GM23338 (cell line): ENCODE results near the gene COL1A1. TPM values are rescaled to one million over a fixed set of nuclear protein-coding genes. Genes with fewer than 3 reads are reported as not detected.

Source experiments
- ATAC-seq: fragments of 200-7000 bp; cut with Tn5 transposase; 3 replicates; pipeline ENCODE4 v1.9.1; 2020
- DNase-seq: peaks from one replicate; pipeline ENCODE4 v3.0.0-alpha.2; 2015; ENCODE audit warnings: low spot score
- H2AFZ ChIP-seq: fragments of 200-600 bp; sonication (generic); 2 replicates; pipeline ENCODE4 v1.8.0; 2016; ENCODE audit warnings: antibody characterized with exemption, mild to moderate bottlenecking, moderate library complexity
- H3F3A ChIP-seq: fragments of 200-600 bp; sonication (generic); replicated peaks from 2 replicates; pipeline ENCODE4 v1.8.0; 2017; ENCODE audit warnings: antibody characterized with exemption, mixed run types, low read depth
- H3K27ac ChIP-seq: fragments of 200-600 bp; sonication (generic); 2 replicates; pipeline ENCODE4 v1.6.1; 2016; ENCODE audit warnings: low read depth
- H3K27me3 ChIP-seq: fragments of 200-600 bp; sonication (generic); 2 replicates; pipeline ENCODE4 v1.8.0; 2016; ENCODE audit warnings: mild to moderate bottlenecking, mixed run types, moderate library complexity; ENCODE audit not compliant: insufficient read depth
- H3K36me3 ChIP-seq: fragments of 200-600 bp; sonication (generic); 2 replicates; pipeline ENCODE4 v1.8.0; 2016; ENCODE audit warnings: mild to moderate bottlenecking; ENCODE audit not compliant: insufficient read depth
- H3K4me1 ChIP-seq: fragments of 200-600 bp; sonication (generic); 2 replicates; pipeline ENCODE4 v1.8.0; 2016; ENCODE audit warnings: mild to moderate bottlenecking, moderate library complexity; ENCODE audit not compliant: insufficient read depth
- H3K4me2 ChIP-seq: fragments of 200-600 bp; sonication (generic); 2 replicates; pipeline ENCODE4 v1.7.1; 2017; ENCODE audit warnings: mixed run types
- H3K4me3 ChIP-seq: fragments of 200-600 bp; sonication (generic); 2 replicates; pipeline ENCODE4 v1.6.1; 2016; ENCODE audit warnings: mixed run types
- H3K79me2 ChIP-seq: fragments of 200-600 bp; sonication (generic); replicated peaks from 2 replicates; pipeline ENCODE4 v1.8.0; 2017; ENCODE audit warnings: mild to moderate bottlenecking; ENCODE audit not compliant: insufficient read depth
- H3K9me2 ChIP-seq: fragments of 200-600 bp; sonication (generic); 2 replicates; pipeline ENCODE4 v1.8.0; 2017; ENCODE audit not compliant: insufficient read depth
- H4K20me1 ChIP-seq: fragments of 200-600 bp; sonication (generic); replicated peaks from 2 replicates; pipeline ENCODE4 v1.8.0; 2017; ENCODE audit warnings: mild to moderate bottlenecking; ENCODE audit not compliant: insufficient read depth
- H3K27ac Mint-ChIP-seq: 2 replicates; pipeline ENCODE4 v1.8.0; 2020; ENCODE audit warnings: inconsistent platforms, mild to moderate bottlenecking, moderate library complexity, mixed read lengths
- H3K27me3 Mint-ChIP-seq: 3 replicates; pipeline ENCODE4 v1.8.0; 2022; ENCODE audit warnings: low read depth, mild to moderate bottlenecking, moderate library complexity, mixed read lengths, inconsistent platforms; ENCODE audit not compliant: insufficient read depth, poor library complexity
- H3K36me3 Mint-ChIP-seq: 3 replicates; pipeline ENCODE4 v1.8.0; 2021; ENCODE audit warnings: low read depth, mild to moderate bottlenecking, inconsistent platforms, moderate library complexity, mixed read lengths
- H3K4me1 Mint-ChIP-seq: 3 replicates; pipeline ENCODE4 v1.8.0; 2020; ENCODE audit warnings: mild to moderate bottlenecking, inconsistent platforms, mixed read lengths
- H3K4me3 Mint-ChIP-seq: 3 replicates; pipeline ENCODE4 v1.8.0; 2021; ENCODE audit warnings: moderate library complexity, mild to moderate bottlenecking, inconsistent platforms, mixed read lengths
- H3K9me3 Mint-ChIP-seq: 3 replicates; pipeline ENCODE4 v1.8.0; 2020; ENCODE audit warnings: moderate library complexity, mild to moderate bottlenecking, inconsistent platforms, mixed read lengths
- CREB1 ChIP-seq: fragments of 250-450 bp; sonication (Bioruptor Pico); IDR thresholded peaks from 2 replicates; pipeline ENCODE4 v1.5.0; 2020; ENCODE audit warnings: low read depth, mild to moderate bottlenecking, moderate library complexity
- EZH2 ChIP-seq: fragments of 200-600 bp; sonication (generic); IDR thresholded peaks from one replicate; pipeline ENCODE4 v1.8.0; 2017; ENCODE audit warnings: antibody characterized with exemption, mild to moderate bottlenecking, low read depth; ENCODE audit not compliant: unreplicated experiment
- EZH2phosphoT487 ChIP-seq: fragments of 200-600 bp; sonication (generic); IDR thresholded peaks from one replicate; pipeline ENCODE4 v1.8.1; 2018; ENCODE audit warnings: antibody characterized with exemption; ENCODE audit not compliant: unreplicated experiment
- JUNB ChIP-seq: IDR thresholded peaks from one replicate; pipeline ENCODE4 v1.6.1; 2016; ENCODE audit warnings: antibody characterized with exemption; ENCODE audit not compliant: unreplicated experiment
- NANOG ChIP-seq: IDR thresholded peaks from 2 replicates; pipeline ENCODE4 v1.6.1; 2016; ENCODE audit warnings: antibody characterized with exemption, borderline replicate concordance
- POLR2AphosphoS5 ChIP-seq: IDR thresholded peaks from 2 replicates; pipeline ENCODE4 v1.6.1; 2016; ENCODE audit warnings: antibody characterized with exemption, low read depth
- STAT1 ChIP-seq: IDR thresholded peaks from one replicate; pipeline ENCODE4 v1.6.1; 2016; ENCODE audit warnings: antibody characterized with exemption; ENCODE audit not compliant: unreplicated experiment
- ZNF114 ChIP-seq: fragments of 250-450 bp; sonication (Bioruptor Pico); IDR thresholded peaks from 2 replicates; pipeline ENCODE4 v1.5.0; 2020; ENCODE audit warnings: mild to moderate bottlenecking, moderate library complexity
- ZNF331 ChIP-seq: fragments of 250-450 bp; sonication (Bioruptor Pico); IDR thresholded peaks from 2 replicates; pipeline ENCODE4 v1.5.0; 2020; ENCODE audit warnings: low read depth, mild to moderate bottlenecking, moderate library complexity
- ZNF462 ChIP-seq: fragments of 250-450 bp; sonication (Bioruptor Pico); IDR thresholded peaks from 2 replicates; pipeline ENCODE4 v1.5.0; 2020; ENCODE audit warnings: mild to moderate bottlenecking, moderate library complexity
- polyA plus RNA-seq: library from polyadenylated mRNA; unstranded; fragments of >200 nt; fragmentation: Nextera tagmentation; extraction: Ambion mirVana; gene quantifications from 2 replicates; pipeline ENCODE4 v1.2.1, GENCODE V29; 2016
- total RNA-seq: library from RNA; depleted of rRNA; stranded (reverse); fragments of >200 nt; shearing (Covaris generic); gene quantifications from 2 replicates; pipeline ENCODE4 v1.2.3, GENCODE V29; 2014
- TF ChIP-seq, protein P1 (sequence below): IDR thresholded peaks from 2 replicates; pipeline ENCODE4 v1.6.1; 2016; ENCODE audit warnings: antibody characterized with exemption
- TF ChIP-seq, protein P2 (sequence below): IDR thresholded peaks from one replicate; pipeline ENCODE4 v1.6.1; 2018; ENCODE audit warnings: antibody characterized with exemption; ENCODE audit not compliant: unreplicated experiment
- TF ChIP-seq, protein P3 (sequence below), 2 experiments: fragments of 200-600 bp in 1 of 2; sonication (generic) in 1 of 2; conservative IDR thresholded peaks; 2 replicates each; pipeline versions ENCODE4 v1.5.1 to v1.6.1; 2016 to 2017; ENCODE audit warnings: antibody characterized with exemption in 2 of 2, low read depth in 2 of 2, mild to moderate bottlenecking in 2 of 2, moderate library complexity in 1 of 2

Gene COL1A1
- total and polyA plus RNA-seq, 2 experiments from 2014 or later: 21.2 to 34.3 TPM

GRCh38 chr17:50218771-50219315, 17.4 kb upstream of the COL1A1 start:
- Mint-ChIP-seq H3K4me3 (no peak overlapping the region), H3K4me1 (peaks cover 23% of the 10 kb centered on the region), H3K36me3 (no peaks in the 10 kb centered on the region; the same call in 2 of the 3 replicates), H3K27ac (no peak overlapping the region), H3K27me3 (peaks cover 5% of the 10 kb centered on the region), H3K9me3 (peaks cover 3% of the 10 kb centered on the region; the same call in 2 of the 3 replicates)
- Histone ChIP-seq H4K20me1 (no peaks in the 10 kb centered on the region), H3K9me2 (peaks cover 4% of the 10 kb centered on the region; the same call in 1 of the 2 replicates), H3K27me3 (no peaks in the 10 kb centered on the region), H3K27ac (no peak overlapping the region), H3K79me2 (no peaks in the 10 kb centered on the region), H3K4me1 (no peaks in the 10 kb centered on the region), H3K36me3 (no peaks in the 10 kb centered on the region), H3K4me2 (no peak overlapping the region), H3F3A (no peaks in the 10 kb centered on the region), H3K4me3 (no peak overlapping the region), H2AFZ (0 out of 2 replicates have a peak overlapping the region, but pooled peaks have one; percentile 29)
- TF ChIP-seq, protein P1, sequence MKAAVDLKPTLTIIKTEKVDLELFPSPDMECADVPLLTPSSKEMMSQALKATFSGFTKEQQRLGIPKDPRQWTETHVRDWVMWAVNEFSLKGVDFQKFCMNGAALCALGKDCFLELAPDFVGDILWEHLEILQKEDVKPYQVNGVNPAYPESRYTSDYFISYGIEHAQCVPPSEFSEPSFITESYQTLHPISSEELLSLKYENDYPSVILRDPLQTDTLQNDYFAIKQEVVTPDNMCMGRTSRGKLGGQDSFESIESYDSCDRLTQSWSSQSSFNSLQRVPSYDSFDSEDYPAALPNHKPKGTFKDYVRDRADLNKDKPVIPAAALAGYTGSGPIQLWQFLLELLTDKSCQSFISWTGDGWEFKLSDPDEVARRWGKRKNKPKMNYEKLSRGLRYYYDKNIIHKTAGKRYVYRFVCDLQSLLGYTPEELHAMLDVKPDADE: no peak
- TF ChIP-seq JUNB: no peak
- no peak for TF ChIP-seq EZH2phosphoT487
- no peak for TF ChIP-seq ZNF462 (CRISPR knock-in tag)
- TF ChIP-seq, protein P2, sequence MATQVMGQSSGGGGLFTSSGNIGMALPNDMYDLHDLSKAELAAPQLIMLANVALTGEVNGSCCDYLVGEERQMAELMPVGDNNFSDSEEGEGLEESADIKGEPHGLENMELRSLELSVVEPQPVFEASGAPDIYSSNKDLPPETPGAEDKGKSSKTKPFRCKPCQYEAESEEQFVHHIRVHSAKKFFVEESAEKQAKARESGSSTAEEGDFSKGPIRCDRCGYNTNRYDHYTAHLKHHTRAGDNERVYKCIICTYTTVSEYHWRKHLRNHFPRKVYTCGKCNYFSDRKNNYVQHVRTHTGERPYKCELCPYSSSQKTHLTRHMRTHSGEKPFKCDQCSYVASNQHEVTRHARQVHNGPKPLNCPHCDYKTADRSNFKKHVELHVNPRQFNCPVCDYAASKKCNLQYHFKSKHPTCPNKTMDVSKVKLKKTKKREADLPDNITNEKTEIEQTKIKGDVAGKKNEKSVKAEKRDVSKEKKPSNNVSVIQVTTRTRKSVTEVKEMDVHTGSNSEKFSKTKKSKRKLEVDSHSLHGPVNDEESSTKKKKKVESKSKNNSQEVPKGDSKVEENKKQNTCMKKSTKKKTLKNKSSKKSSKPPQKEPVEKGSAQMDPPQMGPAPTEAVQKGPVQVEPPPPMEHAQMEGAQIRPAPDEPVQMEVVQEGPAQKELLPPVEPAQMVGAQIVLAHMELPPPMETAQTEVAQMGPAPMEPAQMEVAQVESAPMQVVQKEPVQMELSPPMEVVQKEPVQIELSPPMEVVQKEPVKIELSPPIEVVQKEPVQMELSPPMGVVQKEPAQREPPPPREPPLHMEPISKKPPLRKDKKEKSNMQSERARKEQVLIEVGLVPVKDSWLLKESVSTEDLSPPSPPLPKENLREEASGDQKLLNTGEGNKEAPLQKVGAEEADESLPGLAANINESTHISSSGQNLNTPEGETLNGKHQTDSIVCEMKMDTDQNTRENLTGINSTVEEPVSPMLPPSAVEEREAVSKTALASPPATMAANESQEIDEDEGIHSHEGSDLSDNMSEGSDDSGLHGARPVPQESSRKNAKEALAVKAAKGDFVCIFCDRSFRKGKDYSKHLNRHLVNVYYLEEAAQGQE: no peak
- TF ChIP-seq ZNF114 (CRISPR knock-in tag): no peak
- TF ChIP-seq NANOG: no peak
- TF ChIP-seq STAT1: no peak
- TF ChIP-seq CREB1 (CRISPR knock-in tag): no peak
- no peak for TF ChIP-seq ZNF331 (CRISPR knock-in tag)
- TF ChIP-seq EZH2: no peak
- TF ChIP-seq, protein P3, sequence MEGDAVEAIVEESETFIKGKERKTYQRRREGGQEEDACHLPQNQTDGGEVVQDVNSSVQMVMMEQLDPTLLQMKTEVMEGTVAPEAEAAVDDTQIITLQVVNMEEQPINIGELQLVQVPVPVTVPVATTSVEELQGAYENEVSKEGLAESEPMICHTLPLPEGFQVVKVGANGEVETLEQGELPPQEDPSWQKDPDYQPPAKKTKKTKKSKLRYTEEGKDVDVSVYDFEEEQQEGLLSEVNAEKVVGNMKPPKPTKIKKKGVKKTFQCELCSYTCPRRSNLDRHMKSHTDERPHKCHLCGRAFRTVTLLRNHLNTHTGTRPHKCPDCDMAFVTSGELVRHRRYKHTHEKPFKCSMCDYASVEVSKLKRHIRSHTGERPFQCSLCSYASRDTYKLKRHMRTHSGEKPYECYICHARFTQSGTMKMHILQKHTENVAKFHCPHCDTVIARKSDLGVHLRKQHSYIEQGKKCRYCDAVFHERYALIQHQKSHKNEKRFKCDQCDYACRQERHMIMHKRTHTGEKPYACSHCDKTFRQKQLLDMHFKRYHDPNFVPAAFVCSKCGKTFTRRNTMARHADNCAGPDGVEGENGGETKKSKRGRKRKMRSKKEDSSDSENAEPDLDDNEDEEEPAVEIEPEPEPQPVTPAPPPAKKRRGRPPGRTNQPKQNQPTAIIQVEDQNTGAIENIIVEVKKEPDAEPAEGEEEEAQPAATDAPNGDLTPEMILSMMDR (conservative IDR thresholded peaks at IDR 0.05; ENCODE audit: low read depth in 2 of 2): no peak
- no peak for TF ChIP-seq POLR2AphosphoS5
- ATAC-seq: no peak
- DNase-seq: no peak
